Keratinocyte (primary cell): ENCODE results near the gene RANBP17. TPM values are rescaled to one million over a fixed set of nuclear protein-coding genes. Genes with fewer than 3 reads are reported as not detected.

Experiments
- DNase-seq: peaks from one replicate; pipeline ENCODE4 v3.0.0-alpha.2; 2011; ENCODE audit warnings: low read depth, missing footprints, low spot score
- FAIRE-seq: peaks from 2 replicates; lab custom pipeline; 2011; peaks lifted over from hg19 to GRCh38; lab: Jason Lieb, UNC
- H2AFZ ChIP-seq: 2 replicates; pipeline ENCODE4 v1.6.0; 2012; ENCODE audit warnings: low read length, control low read depth, inconsistent platforms; ENCODE audit not compliant: control insufficient read depth
- H3K27ac ChIP-seq: 2 replicates; pipeline ENCODE4 v1.5.1; 2011; ENCODE audit warnings: low read length; ENCODE audit not compliant: control insufficient read depth, insufficient read depth
- H3K27me3 ChIP-seq: 3 replicates; pipeline ENCODE4 v1.6.0; 2011; ENCODE audit warnings: low read length; ENCODE audit not compliant: control insufficient read depth, insufficient read depth; ENCODE audit errors: extremely low read depth
- H3K36me3 ChIP-seq, 2 experiments: 2 replicates in 1 of 2; 3 replicates in 1 of 2; pipeline ENCODE4 v1.5.1; 2011; ENCODE audit warnings: low read length in 2 of 2, mild to moderate bottlenecking in 1 of 2; ENCODE audit not compliant: control insufficient read depth in 2 of 2, insufficient read depth in 2 of 2; ENCODE audit errors: extremely low read depth in 1 of 2
- H3K4me1 ChIP-seq: 3 replicates; pipeline ENCODE4 v1.5.1; 2011; ENCODE audit warnings: low read length; ENCODE audit not compliant: control insufficient read depth, insufficient read depth; ENCODE audit errors: extremely low read depth
- H3K4me2 ChIP-seq: 3 replicates; pipeline ENCODE4 v1.6.0; 2011; ENCODE audit warnings: low read depth, low read length; ENCODE audit not compliant: control insufficient read depth, insufficient read depth; ENCODE audit errors: extremely low read depth
- H3K4me3 ChIP-seq, 3 experiments: fragments of 200-600 bp in 1 of 3; sonication (generic) in 1 of 3; 2 replicates in 2 of 3; 3 replicates in 1 of 3; pipeline ENCODE4 v1.5.1; 2011 to 2016; ENCODE audit warnings: low read length in 3 of 3, mild to moderate bottlenecking in 3 of 3, control low read depth in 2 of 3, inconsistent platforms in 1 of 3, low read depth in 1 of 3, mixed read lengths in 1 of 3, mixed run types in 1 of 3, moderate library complexity in 1 of 3; ENCODE audit not compliant: control insufficient read depth in 2 of 3, insufficient read depth in 2 of 3; ENCODE audit errors: extremely low read depth in 1 of 3
- H3K79me2 ChIP-seq: 2 replicates; pipeline ENCODE4 v1.6.0; 2012; ENCODE audit warnings: low read length; ENCODE audit not compliant: control insufficient read depth, insufficient read depth
- H3K9ac ChIP-seq: 3 replicates; pipeline ENCODE4 v1.6.0; 2011; ENCODE audit warnings: low read length; ENCODE audit not compliant: control insufficient read depth, insufficient read depth; ENCODE audit errors: extremely low read depth
- H3K9me1 ChIP-seq: 3 replicates; pipeline ENCODE4 v1.6.0; 2011; ENCODE audit warnings: low read length; ENCODE audit not compliant: control insufficient read depth, insufficient read depth; ENCODE audit errors: extremely low read depth
- H3K9me3 ChIP-seq: 2 replicates; pipeline ENCODE4 v1.5.1; 2012; ENCODE audit warnings: low read depth, low read length; ENCODE audit not compliant: control insufficient read depth
- H4K20me1 ChIP-seq: 3 replicates; pipeline ENCODE4 v1.6.0; 2011; ENCODE audit warnings: low read length; ENCODE audit not compliant: control insufficient read depth, insufficient read depth; ENCODE audit errors: extremely low read depth
- CTCF ChIP-seq, 3 experiments: IDR thresholded peaks in 1 of 3; conservative IDR thresholded peaks in 1 of 3; optimal IDR thresholded peaks in 1 of 3; 2 replicates in 2 of 3; 3 replicates in 1 of 3; pipeline versions ENCODE3 to v1.5.1; 2011; ENCODE audit warnings: low read length in 3 of 3, mild to moderate bottlenecking in 3 of 3, moderate library complexity in 2 of 3, control low read depth in 1 of 3, inconsistent platforms in 1 of 3; ENCODE audit not compliant: insufficient read depth in 2 of 3; ENCODE audit errors: extremely low read depth in 1 of 3
- EZH2 ChIP-seq: IDR thresholded peaks from one replicate; pipeline ENCODE4 v1.6.1; 2012; ENCODE audit warnings: inconsistent platforms, mild to moderate bottlenecking, low read length, moderate library complexity
- dilution Hi-C: fragments of 300-500 bp; cut with MboI; formaldehyde crosslinking; loops from one replicate; pipeline ENCODE4 v1.7.0; 2020; ENCODE audit warnings: low sequenced_read_pairs; ENCODE audit not compliant: extremely low pct_ligation_motif_present
- polyA plus RNA-seq, 5 experiments: library from polyadenylated mRNA; depleted of rRNA in 3 of 5; stranded (reverse) in 3 of 5; stranded (forward) in 1 of 5; unstranded in 1 of 5; fragments of >200 nt; gene quantifications; 1 replicate in 1 of 5; 2 replicates in 3 of 5; 3 replicates in 1 of 5; pipeline versions ENCODE4 v1.2.1 to v1.2.3, GENCODE V29; 2011 to 2012; ENCODE audit warnings: missing spikeins in 2 of 5, low read depth in 1 of 5, low replicate concordance in 1 of 5

Gene RANBP17
- polyA plus RNA-seq, 1 donor (not counting 4 experiments of a cell fraction or from before 2014, with no cell fraction given): 0.97 TPM

DNA sequence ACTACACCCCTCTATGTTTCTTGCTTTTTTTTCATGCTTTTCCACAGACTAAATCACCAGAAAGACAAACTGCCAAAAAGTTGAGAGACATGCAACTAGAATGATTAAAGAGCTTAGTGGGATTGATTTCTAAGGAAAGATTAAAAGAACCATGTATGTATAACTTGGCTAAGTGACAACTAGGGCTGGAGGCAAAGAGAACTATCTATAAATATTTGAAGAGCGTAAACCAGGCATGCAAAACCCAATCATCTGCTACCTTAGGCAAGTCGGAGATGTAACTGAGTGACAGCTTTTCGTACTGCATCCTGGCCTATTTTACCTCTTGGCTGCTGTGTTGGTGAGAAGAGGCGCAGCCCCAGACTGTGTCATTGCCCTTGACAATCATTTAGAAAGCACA lies 326.2 kb downstream of the RANBP17 start:
- DNase-seq: no peak
- Histone ChIP-seq H2AFZ (no peak overlapping the region), H3K9me3 (no peaks in the 10 kb centered on the region), H3K9me1 (no peaks in the 10 kb centered on the region), H3K9ac (no peak overlapping the region), H3K4me3 (no peak overlapping the region), H3K36me3 (no peaks in the 10 kb centered on the region), H3K27ac (no peak overlapping the region), H3K79me2 (no peaks in the 10 kb centered on the region), H3K4me1 (no peaks in the 10 kb centered on the region), H4K20me1 (no peaks in the 10 kb centered on the region), H3K27me3 (no peaks in the 10 kb centered on the region), H3K4me2 (no peak overlapping the region)
- no peak for TF ChIP-seq EZH2
- TF ChIP-seq CTCF (optimal IDR thresholded peaks at IDR 0.05 in 1 of 3, IDR thresholded peaks at IDR 0.05 in 1 of 3, conservative IDR thresholded peaks at IDR 0.05 in 1 of 3; ENCODE audit: extremely low read depth in 1 of 3, insufficient read depth in 2 of 3, low read length in 3 of 3): no peak
- no peak for FAIRE-seq
- dilution Hi-C loops: no loop called here

DNA sequence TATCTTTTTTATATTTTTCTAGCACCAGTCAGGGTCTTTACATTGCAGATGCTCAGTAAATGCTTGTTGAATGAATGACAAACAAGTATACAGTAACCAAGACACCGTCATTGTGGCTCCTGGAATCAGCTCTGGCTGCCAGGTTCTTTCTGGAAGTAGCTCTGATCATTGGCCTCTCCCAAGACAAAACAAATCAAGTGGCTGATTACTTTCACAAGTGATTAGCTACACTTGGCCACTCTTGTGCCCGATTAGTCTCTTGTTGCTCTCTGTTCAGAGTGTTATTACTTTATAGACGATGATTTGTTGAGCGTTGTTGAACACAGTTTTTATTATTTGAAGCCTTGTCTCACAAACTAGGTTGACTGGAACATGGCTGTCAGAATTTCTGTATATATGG lies 327.6 kb downstream of the RANBP17 start:
- H3K4me3 ChIP-seq: no peak overlapping the region
- no peaks in the 10 kb centered on the region for H3K9me3 ChIP-seq
- no peaks in the 10 kb centered on the region for H3K9me1 ChIP-seq
- no peaks in the 10 kb centered on the region for H3K4me1 ChIP-seq
- H3K9ac ChIP-seq: no peak overlapping the region
- dilution Hi-C loops: no loop called here
- H3K79me2 ChIP-seq: no peaks in the 10 kb centered on the region
- no peaks in the 10 kb centered on the region for H3K36me3 ChIP-seq
- no peak for FAIRE-seq
- H3K27ac ChIP-seq: no peak overlapping the region
- no peak for DNase-seq
- no peak overlapping the region for H3K4me2 ChIP-seq
- H3K27me3 ChIP-seq: no peaks in the 10 kb centered on the region
- no peaks in the 10 kb centered on the region for H4K20me1 ChIP-seq
- H2AFZ ChIP-seq: no peak overlapping the region
- TF ChIP-seq CTCF (optimal IDR thresholded peaks at IDR 0.05 in 1 of 3, IDR thresholded peaks at IDR 0.05 in 1 of 3, conservative IDR thresholded peaks at IDR 0.05 in 1 of 3; ENCODE audit: extremely low read depth in 1 of 3, insufficient read depth in 2 of 3, low read length in 3 of 3) (no peak), EZH2 (no peak)
